Spleen (tissue), 11 donors: ENCODE results near the gene CFAP20DC. TPM values are rescaled to one million over a fixed set of nuclear protein-coding genes. Genes with fewer than 3 reads are reported as not detected.

Experiments
- DNase-seq: peaks from one replicate; pipeline ENCODE4 v3.0.0-alpha.2; 2020
- H3K27ac ChIP-seq, 8 donors: fragments of 200-600 bp; sonication (generic) in 7 of 8; 1 replicate in 4 of 8; 2 replicates in 4 of 8; pipeline versions ENCODE4 v1.5.0 to v1.8.0; 2016 to 2021; ENCODE audit warnings: inconsistent platforms in 4 of 8, mild to moderate bottlenecking in 4 of 8, moderate library complexity in 1 of 8
- H3K27me3 ChIP-seq, 7 donors: fragments of 200-600 bp; sonication (generic) in 6 of 7; replicated peaks in 1 of 7; 1 replicate in 4 of 7; 2 replicates in 3 of 7; pipeline versions ENCODE4 v1.5.0 to v1.8.0; 2016 to 2021; ENCODE audit warnings: inconsistent platforms in 3 of 7, mild to moderate bottlenecking in 1 of 7
- H3K36me3 ChIP-seq, 6 donors: fragments of 200-600 bp; sonication (generic) in 5 of 6; 1 replicate in 4 of 6; 2 replicates in 2 of 6; pipeline versions ENCODE4 v1.5.0 to v1.8.0; 2016 to 2021; ENCODE audit warnings: inconsistent platforms in 2 of 6
- H3K4me1 ChIP-seq, 6 donors: fragments of 200-600 bp; sonication (generic) in 5 of 6; 1 replicate in 3 of 6; 2 replicates in 3 of 6; pipeline versions ENCODE4 v1.5.0 to v1.8.0; 2016 to 2021; ENCODE audit warnings: inconsistent platforms in 3 of 6
- H3K4me3 ChIP-seq, 8 donors: fragments of 200-600 bp; sonication (generic) in 7 of 8; 1 replicate in 4 of 8; 2 replicates in 4 of 8; pipeline versions ENCODE4 v1.5.0 to v1.8.0; 2016 to 2021; ENCODE audit warnings: inconsistent platforms in 4 of 8, mild to moderate bottlenecking in 4 of 8, moderate library complexity in 2 of 8
- H3K9me3 ChIP-seq, 8 donors: fragments of 200-600 bp; sonication (generic) in 7 of 8; 1 replicate in 4 of 8; 2 replicates in 4 of 8; pipeline versions ENCODE4 v1.5.0 to v1.8.0; 2016 to 2021; ENCODE audit warnings: inconsistent platforms in 4 of 8
- POLR2A ChIP-seq, 3 donors: fragments of 450-650 bp; IDR thresholded peaks; one replicate each; pipeline ENCODE4 v1.5.1; 2017; ENCODE audit warnings: antibody characterized with exemption in 3 of 3, mild to moderate bottlenecking in 1 of 3
- POLR2AphosphoS5 ChIP-seq, 3 donors: sonication (generic); formaldehyde crosslinking; IDR thresholded peaks; one replicate each; pipeline ENCODE4 v1.5.1; 2017; ENCODE audit warnings: antibody characterized with exemption in 3 of 3
- WGBS, 5 donors: extraction: QIAGEN DNeasy Blood & Tissue Kit in 3 of 5; methylation state at CpG; one replicate each; pipeline versions ENCODE4 v1.1.5 to v1.1.7; 2013 to 2018; 5-methylcytosine and 5-hydroxymethylcytosine counted together
- intact Hi-C: fragments of 100-400 bp; cut with DNase I; formaldehyde crosslinking; loops from one replicate; pipeline ENCODE4 v1.15.0; 2023; ENCODE audit warnings: low total_unique reads
- polyA plus RNA-seq, 3 donors: library from polyadenylated mRNA; stranded (reverse); fragments of 200-250 nt; gene quantifications; one replicate each; pipeline ENCODE4 v1.2.1, GENCODE V29; 2013
- total RNA-seq, 7 donors: library from RNA; depleted of rRNA in 3 of 7; stranded (reverse); fragments of >200 nt in 3 of 7; fragmentation: NEBNext Ultra II Directional in 4 of 7; extraction: Animal tissue kit (Norgen Biotek cat#: 25700) in 4 of 7; gene quantifications; one replicate each; pipeline versions ENCODE4 v1.1.0 to v1.2.1, GENCODE V29; 2016 to 2021
- TF ChIP-seq, protein P1 (sequence below), 11 experiments: fragments of 200-600 bp in 7 of 11; fragments of 450-650 bp in 4 of 11; sonication (generic) in 4 of 11; IDR thresholded peaks in 8 of 11; conservative IDR thresholded peaks in 3 of 11; 1 replicate in 7 of 11; 2 replicates in 4 of 11; pipeline versions ENCODE4 v1.4.0 to v1.8.0; 2016 to 2021; ENCODE audit warnings: antibody characterized with exemption in 11 of 11, inconsistent platforms in 4 of 11, mild to moderate bottlenecking in 1 of 11
- donor health status: healthy with polysubstance abuse.
- donor health status: DM: no; HTN: no; CAD: no; lungs with moderate emphysema.
- donor health status: DM: no; HTN: no; CAD: no.
- donor health status: Bipolar disorder and iron deficiency.
- donor health status: healthy.
- donor health status: DM: no; HTN: no; CAD: no.
- donor health status: DM: yes; HTN: yes; CAD: no.

Gene CFAP20DC
- total and polyA plus RNA-seq, 10 donors = 0.20 to 1.2 (median 0.58) TPM

DNA sequence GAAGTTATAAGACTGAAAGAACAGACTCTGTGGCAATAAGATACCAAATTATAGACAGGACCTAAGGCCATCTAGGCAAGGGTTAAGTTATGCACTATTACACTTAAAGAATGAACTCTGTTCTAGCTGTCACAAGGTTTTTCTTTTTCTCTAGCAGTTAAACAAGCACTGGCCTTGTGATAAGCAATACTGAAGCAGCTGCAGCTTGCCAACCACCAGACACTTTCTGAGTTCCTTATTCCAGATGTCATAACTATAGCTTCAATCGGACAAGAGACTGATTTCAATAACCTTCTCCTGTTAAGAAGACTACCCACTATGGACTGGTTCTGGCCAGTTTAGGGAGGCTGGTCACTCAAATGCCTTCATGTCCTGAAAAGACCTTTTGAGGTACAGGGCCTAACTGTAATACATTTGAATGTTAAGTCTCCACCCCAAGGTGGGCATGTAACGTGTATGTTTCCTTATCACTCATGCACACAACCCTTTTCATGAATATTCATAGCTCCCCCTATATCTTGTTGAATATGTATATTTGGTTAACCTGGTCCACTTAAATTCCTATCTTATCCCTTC lies 85.8 kb downstream of the CFAP20DC start:
- DNase-seq = no peak
- WGBS, 5 donors = 65 to 81% (median 76%) methylated on average over 2 of the region's 2 CpGs
- Histone ChIP-seq H3K27ac (no peak overlapping the region), H3K36me3 (no peaks in the 10 kb centered on the region), H3K27me3 (no peaks in the 10 kb centered on the region), H3K9me3 (peaks cover 0 to 17% (median 5%) of the 10 kb centered on the region in 8 donors), H3K4me3 (no peak overlapping the region), H3K4me1 (no peaks in the 10 kb centered on the region)
- intact Hi-C loops = no loop called here
- TF ChIP-seq, protein P1, sequence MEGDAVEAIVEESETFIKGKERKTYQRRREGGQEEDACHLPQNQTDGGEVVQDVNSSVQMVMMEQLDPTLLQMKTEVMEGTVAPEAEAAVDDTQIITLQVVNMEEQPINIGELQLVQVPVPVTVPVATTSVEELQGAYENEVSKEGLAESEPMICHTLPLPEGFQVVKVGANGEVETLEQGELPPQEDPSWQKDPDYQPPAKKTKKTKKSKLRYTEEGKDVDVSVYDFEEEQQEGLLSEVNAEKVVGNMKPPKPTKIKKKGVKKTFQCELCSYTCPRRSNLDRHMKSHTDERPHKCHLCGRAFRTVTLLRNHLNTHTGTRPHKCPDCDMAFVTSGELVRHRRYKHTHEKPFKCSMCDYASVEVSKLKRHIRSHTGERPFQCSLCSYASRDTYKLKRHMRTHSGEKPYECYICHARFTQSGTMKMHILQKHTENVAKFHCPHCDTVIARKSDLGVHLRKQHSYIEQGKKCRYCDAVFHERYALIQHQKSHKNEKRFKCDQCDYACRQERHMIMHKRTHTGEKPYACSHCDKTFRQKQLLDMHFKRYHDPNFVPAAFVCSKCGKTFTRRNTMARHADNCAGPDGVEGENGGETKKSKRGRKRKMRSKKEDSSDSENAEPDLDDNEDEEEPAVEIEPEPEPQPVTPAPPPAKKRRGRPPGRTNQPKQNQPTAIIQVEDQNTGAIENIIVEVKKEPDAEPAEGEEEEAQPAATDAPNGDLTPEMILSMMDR (IDR thresholded peaks at IDR 0.05 in 8 of 11, conservative IDR thresholded peaks at IDR 0.05 in 3 of 11) = no peak
- no peak for TF ChIP-seq POLR2AphosphoS5 (IDR thresholded peaks at IDR 0.05)
- TF ChIP-seq POLR2A (IDR thresholded peaks at IDR 0.05) = no peak

DNA sequence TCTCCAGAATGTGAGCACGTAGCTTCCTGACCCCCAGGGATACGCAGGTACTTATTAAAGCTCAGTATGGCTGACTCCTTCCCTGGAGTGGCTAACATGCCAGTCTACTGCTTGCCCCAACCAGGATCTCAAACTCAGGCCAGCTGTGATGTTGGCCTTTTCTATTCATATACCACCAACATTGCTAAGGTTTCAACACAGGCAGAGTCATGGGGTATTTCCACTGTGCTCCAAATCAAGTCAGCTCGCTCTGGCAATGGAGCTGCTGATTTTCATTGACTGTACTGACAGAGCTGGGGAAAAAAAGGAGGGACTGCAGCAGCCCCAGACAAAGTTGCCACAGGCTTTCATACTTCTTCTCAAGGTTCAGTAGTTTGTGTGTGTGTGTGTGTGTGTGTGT lies 87.0 kb downstream of the CFAP20DC start:
- H3K36me3 ChIP-seq = no peaks in the 10 kb centered on the region
- 93 to 98% (median 94%) methylated on average over 3 of the region's 3 CpGs for WGBS, 5 donors
- no peak overlapping the region for H3K27ac ChIP-seq
- intact Hi-C loops = no loop called here
- H3K27me3 ChIP-seq = no peaks in the 10 kb centered on the region
- no peak for DNase-seq
- no peak overlapping the region for H3K4me3 ChIP-seq
- H3K9me3 ChIP-seq = peaks cover 0 to 13% (median 2%) of the 10 kb centered on the region in 8 donors
- no peak for TF ChIP-seq POLR2AphosphoS5 (IDR thresholded peaks at IDR 0.05)
- TF ChIP-seq, protein P1 (IDR thresholded peaks at IDR 0.05 in 8 of 11, conservative IDR thresholded peaks at IDR 0.05 in 3 of 11) = no peak
- no peak for TF ChIP-seq POLR2A (IDR thresholded peaks at IDR 0.05)
- H3K4me1 ChIP-seq = no peaks in the 10 kb centered on the region

DNA sequence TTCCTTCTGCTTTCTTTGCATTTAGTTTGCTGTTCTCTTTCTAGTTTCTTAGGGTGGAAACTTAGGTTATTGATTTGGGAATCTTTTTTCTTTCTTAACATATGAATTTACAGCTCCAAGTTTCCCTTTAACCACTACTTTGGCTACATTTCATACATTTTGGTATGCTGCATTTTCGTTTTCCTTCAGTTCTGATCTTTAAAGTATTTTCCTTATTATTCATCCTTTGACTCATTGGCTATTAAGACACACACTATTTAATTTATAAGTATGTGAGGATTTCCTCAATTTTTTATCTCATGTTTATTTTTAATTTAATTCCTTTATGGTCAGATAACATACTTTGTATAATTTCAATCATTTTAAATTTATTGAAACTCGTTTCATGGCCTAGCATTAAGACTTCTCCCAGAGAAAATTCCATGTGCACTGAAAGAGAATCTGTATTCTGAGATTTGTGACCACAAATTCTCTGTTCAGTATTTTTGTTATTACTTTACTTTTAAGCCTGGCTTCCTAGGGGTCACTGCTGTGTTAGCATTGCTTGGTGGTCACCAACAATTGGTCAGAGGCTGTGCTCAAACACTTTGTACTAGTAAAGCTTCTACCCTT lies 87.7 kb downstream of the CFAP20DC start:
- no peaks in the 10 kb centered on the region for H3K27me3 ChIP-seq
- TF ChIP-seq POLR2A (IDR thresholded peaks at IDR 0.05) = no peak
- TF ChIP-seq, protein P1 (IDR thresholded peaks at IDR 0.05 in 8 of 11, conservative IDR thresholded peaks at IDR 0.05 in 3 of 11) = no peak
- TF ChIP-seq POLR2AphosphoS5 (IDR thresholded peaks at IDR 0.05) = no peak
- H3K4me3 ChIP-seq = no peak overlapping the region
- WGBS, 5 donors = 68 to 87% (median 73%) methylated on average over 2 of the region's 2 CpGs
- intact Hi-C loops = no loop called here
- H3K9me3 ChIP-seq = peaks cover 0 to 9% (median 0%) of the 10 kb centered on the region in 8 donors
- no peak for DNase-seq
- H3K4me1 ChIP-seq = no peaks in the 10 kb centered on the region
- H3K27ac ChIP-seq = no peak overlapping the region
- H3K36me3 ChIP-seq = no peaks in the 10 kb centered on the region

DNA sequence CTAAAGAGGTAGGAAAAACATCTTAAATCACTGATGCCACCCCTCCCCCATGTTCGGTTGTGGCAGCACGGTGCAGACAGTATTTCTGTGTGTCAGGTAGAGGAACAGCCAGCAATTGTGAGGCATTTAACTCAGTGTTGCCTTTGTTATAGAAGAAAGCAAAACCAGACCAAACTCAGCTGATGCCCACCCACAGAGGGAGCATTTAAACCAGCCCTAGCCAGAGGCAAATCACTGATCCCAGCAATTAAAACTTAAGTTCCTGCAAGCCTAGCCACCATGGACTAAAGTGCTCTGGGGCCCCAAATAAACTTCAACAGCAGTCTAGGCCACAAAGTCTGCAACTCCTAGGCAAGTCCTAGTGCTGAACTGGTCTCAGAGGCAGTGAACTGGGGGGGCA lies 94.5 kb downstream of the CFAP20DC start:
- WGBS, 5 donors = 73 to 86% (median 78%) methylated on average over 2 of the region's 2 CpGs
- Histone ChIP-seq H3K9me3 (peaks cover 0 to 3% (median 0%) of the 10 kb centered on the region in 8 donors), H3K4me3 (no peak overlapping the region), H3K27ac (no peak overlapping the region), H3K4me1 (no peaks in the 10 kb centered on the region), H3K27me3 (no peaks in the 10 kb centered on the region), H3K36me3 (no peaks in the 10 kb centered on the region)
- DNase-seq = no peak
- TF ChIP-seq, protein P1 (IDR thresholded peaks at IDR 0.05 in 8 of 11, conservative IDR thresholded peaks at IDR 0.05 in 3 of 11) = no peak
- no peak for TF ChIP-seq POLR2AphosphoS5 (IDR thresholded peaks at IDR 0.05)
- no peak for TF ChIP-seq POLR2A (IDR thresholded peaks at IDR 0.05)
- intact Hi-C loops = no loop called here
